NCI-H146 treated with DMSO at 0.1 percent for 48 hours (cell line): ENCODE data around the gene DNAAF1.
"Not testable (repeated sequence)": the region's sequence is repeated elsewhere in the genome, so short reads cannot be mapped to it uniquely, and the experiment has no call there.

ENCODE experiments used
- DNase-seq: peaks from one replicate; lab custom pipeline; 2025; ENCODE audit not compliant: unreplicated experiment; lab: John Stamatoyannopoulos, UW

The DNAAF1 gene

DNA sequence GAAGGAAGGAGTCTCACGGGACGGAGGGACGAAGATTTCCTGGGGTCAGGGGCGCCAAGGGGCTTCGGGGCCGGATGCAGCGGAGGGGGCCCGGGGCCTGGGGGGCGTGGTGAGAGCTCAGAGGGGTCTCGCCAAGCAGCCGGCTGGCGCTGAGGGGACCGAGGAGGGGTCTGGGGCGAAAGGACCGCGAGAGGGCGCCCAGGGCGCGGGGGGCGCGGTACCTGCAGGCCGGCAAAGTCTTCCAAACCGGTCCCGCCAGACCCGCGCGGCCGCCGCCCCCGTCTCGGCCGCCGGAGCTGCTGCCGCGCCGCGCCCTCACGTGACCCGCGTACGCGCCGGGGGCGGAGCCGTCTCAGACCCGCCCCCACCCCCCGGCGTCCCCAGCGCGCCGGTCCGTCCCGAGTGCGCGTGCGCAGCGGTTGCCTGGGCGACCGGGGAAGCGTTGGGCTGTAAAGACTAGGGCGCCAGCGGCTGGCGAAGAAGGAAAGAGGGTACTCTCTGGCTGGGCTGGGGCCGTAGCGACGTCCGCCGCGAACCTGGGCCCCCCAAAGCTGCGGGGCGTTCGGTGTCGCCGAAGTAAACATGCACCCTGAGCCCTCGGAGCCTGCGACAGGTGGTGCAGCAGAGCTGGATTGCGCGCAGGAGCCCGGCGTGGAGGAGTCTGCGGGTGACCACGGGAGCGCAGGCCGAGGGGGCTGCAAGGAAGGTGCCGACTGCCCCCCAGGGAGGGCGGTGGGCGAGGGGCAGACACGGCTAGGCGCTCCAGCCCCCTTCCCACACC, at the start of gene DNAAF1, which contains the start of gene HSDL1:
Gene DNAAF1, plus strand, starts transcription at position 450 of the 781 bp plus-strand sequence. Its CDS starts 133 bp downstream, at position 583.
Gene HSDL1, minus strand, starts transcription at position 319 of the 781 bp plus-strand sequence. CDS start 13,856 bp downstream, outside the sequence.
- DNase-seq: peak; percentile 34

DNA sequence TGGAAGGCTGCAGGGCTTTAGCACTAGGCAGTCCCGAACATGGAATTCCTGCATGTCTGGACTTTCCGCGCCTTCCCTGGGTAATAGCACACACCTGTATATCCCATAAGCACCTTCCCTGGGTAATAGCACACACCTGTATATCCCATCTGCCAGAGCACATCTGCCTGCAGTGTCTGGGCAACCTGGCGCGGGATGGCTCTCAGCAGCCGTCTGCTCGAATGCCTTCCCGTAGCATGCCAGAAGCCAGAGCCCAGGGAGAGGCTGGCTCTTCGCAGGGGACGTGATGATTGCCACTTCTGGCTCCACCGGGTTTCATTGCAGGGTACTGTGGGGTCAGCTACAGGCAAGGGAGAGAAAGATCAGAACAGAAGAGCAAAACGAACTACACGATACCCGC, 49.6 kb upstream of the DNAAF1 start:
- DNase-seq: no peak

DNA sequence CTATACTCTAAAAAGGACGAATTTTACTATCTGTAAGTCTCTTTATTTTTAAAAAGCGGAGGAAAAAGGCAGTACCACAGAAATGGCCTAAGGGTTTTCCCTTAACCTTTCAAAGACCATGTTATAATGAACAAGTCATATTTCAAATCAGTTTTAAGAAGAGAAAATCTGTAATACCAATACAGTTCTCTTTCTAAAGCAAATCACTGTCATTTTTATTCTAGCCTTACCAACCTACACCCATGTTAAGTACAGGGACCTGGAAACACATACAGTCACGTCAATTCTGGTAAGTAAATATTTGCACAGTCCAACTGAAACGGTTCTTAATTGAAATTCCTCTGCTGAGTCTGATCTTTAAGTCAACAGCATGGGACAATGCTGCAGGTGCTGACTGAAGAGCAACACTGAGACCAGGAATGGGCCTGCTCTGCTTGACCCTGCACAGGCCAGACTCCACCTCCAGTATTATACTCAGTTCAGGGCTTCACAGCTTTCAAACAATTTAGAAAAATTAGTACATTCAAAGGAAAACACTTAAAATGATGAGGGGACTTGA, 48.6 kb upstream of the DNAAF1 start:
- peak; percentile 81 for DNase-seq

DNA sequence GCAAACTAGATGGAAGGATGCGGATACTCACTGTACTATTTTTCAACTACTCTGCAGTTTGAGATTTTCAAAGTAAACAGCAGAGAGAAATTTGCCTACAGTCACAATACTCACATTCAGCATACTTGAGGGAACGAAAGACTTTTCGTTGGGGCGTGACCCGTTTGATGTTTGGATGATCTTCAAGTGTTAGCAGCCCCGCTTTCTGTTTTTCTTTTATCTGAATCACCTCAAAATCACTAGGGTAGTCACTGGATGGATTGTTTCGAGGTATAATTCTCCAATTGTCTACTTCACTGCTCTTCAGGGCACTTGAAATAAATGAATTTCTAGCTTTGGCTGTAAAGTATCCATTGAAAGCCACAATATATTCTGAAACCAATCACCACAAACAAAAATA, 46.2 kb upstream of the DNAAF1 start:
- no peak for DNase-seq

DNA sequence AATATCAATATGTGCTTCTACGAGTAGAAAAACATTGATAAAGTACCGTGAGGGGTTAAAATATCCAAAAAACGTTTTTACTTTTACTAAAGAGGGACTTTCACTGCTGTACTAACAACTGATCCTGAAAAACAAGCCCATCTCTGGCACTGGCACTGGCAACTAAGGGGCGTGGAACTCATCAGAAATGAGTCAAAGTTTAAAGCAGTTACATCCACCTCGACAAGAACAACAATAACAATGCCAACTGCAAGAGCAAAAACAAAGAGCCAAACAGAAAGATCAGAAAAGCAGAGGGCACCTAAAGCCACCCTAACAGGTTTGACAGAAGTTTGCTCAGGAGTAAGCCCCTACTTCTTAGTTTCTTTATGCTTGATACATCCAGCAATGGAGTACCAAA, 41.4 kb upstream of the DNAAF1 start:
- no peak for DNase-seq

DNA sequence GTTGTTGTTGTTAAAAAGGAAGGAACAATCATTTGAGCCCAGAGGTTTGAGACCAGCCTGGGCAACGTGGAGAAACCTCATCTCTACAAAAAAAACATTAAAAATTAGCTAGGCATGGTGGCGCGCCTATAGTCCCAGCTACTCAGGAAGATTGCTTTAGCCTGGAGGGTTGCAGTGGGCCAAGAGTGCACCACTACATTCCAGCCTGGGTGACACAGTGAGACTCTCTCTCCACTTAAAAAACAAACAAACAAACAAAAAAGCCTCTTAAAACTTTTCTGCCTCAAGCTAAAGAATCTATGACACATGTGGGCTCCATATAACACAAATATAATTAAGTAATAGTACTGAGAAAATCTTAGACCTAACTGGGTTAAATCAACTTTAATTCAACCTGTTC, 40.9 kb upstream of the DNAAF1 start:
- DNase-seq: no peak

DNA sequence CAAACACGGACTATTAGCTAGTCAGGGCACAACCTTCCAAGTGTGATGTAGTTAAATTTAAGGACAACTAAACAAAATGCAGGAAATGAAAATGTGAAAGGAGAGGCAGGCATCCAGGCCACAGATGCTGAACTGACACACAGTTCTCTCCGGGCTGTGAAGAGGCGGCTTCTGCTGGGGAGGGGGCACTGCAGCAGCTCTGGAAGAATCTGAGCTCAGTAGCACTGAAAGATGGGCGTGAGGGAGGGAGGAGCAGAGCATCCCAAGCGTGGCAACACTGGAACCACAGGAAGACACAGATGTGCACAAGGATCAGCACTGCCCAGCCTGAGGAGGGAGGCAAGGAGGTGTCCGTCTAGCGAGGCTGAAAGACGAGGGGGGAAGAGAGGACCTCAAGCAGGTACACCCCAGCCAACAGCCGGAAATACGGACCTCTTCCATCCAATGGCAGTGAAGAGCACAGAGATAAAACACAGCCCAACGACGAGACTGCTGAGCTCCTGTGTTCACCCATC, 39.8 kb upstream of the DNAAF1 start:
- DNase-seq: no peak

DNA sequence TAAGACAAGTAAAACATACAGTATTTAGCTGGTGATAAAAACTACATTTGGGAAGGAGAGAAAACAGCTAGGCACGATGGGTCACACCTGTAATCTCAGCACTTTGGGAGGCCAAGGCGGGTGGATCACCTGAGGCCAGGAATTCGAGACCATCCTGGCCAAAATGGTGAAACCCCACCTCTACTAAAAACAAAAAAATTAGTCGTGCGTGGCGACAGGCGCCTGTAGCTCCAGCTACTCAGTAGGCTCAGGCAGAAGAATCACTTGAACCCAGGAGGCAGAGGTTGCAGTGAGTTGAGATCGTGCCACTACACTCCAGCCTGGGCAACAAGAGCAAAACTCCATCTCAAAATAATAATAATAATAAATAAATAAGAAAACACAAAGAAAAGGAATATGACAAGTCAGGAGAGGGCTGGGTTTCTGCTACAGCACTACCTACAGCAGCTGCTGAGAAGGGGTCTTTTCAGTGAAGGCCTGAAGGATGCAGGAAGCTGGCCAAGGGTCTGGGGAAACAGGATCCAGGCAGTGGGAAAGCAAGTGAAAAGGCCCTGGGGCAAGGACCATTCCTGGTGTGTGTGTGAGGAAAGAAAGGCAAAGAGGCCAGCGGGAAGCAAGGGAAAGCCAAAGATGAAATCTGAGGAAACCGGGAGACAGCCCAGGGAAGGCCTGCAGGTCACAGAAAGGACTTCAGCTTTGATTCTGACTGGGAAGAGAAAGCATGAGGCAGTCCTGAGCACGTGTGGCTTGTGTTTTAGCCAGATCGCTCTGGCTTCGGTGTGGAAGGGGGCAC, 39.0 kb upstream of the DNAAF1 start:
- no peak for DNase-seq

DNA sequence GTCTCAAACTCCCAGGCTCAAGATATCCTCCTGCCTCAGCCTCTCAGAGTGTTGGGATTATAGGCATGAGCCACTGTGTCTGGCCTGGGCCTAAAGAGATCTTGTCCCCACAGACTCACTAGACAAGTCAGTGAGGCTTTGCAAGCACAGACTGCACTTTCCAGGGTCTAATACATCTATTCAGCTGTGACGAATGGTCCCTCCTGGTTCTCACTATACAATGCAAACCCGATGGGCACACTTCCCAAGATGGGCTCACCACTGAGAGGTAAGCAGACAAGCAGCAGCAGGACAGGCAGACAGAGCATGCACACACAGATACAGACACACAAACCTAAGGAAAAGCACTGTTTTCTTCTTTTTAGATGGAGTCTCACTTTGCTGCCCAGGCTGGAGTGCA, 37.2 kb upstream of the DNAAF1 start:
- no peak for DNase-seq

DNA sequence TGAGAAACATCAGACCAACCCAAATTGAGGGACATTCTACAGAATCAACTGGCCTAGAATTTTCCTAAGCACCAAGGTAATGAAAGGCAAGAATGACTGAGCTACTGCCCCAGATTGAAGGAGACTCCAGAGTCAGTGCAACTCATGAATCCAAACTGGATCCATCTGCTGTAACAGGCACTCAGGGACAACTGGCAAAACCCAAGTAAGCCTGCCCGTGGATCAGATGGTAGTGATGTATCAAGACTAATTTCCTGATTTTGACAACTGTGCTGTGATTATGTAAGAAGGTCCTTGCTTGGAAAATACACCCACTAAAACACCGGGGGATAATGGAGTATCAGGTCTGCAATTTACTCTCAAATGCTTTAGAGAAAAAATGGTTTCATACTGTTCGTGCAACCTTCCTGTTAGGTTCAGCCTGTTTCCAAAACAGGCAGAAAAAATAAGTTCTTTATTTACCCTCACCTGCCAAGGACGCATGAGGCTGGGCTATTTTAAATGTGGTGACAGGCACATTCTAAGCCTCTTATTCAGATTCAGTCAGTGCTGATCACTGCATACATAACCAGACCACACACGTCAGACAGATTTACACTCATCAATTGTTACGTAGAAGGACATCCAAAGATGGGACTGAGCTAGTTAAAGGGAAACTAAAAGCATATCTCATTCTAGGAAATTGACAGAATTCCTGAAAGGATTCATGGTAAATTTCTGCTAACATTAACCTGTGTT, 35.3 kb upstream of the DNAAF1 start:
- DNase-seq: no peak

DNA sequence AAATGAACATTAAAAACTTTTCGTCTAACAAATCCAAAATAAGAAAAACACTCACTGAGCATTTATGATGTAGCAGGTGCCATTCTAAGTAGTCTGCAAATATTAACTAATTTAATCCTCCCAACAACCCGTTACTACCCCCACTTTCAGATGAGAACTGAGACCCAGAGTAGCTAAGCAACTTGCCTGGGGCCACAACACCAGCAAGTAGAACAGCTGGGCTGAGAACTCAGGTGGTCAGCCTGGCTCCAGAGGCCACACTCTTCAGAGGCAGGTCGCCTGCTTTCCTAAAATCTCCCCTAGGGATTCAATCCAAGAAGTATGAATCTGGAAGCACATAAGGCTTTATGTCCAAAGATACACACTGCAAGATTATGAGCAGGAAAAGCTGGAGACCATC, 34.6 kb upstream of the DNAAF1 start:
- no peak for DNase-seq

DNA sequence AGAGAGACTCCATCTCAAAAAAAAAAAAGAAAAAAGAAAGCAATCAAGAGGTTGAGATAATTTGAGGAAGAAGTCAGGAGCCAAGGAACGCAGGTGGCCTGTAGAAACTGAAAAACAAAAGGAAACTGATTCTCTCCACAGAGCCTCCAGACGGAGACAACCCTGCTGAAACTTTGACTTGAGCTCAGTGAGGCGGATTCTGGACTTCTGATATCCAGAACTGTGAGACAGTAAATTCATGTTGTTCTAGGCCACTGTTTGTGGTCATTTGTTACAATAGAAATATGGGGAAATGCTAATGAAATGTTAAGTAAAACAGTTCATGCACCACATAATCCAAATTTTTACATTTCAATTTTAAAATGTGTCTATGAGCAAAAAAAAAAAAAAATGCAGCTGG, 33.6 kb upstream of the DNAAF1 start:
- no peak for DNase-seq

DNA sequence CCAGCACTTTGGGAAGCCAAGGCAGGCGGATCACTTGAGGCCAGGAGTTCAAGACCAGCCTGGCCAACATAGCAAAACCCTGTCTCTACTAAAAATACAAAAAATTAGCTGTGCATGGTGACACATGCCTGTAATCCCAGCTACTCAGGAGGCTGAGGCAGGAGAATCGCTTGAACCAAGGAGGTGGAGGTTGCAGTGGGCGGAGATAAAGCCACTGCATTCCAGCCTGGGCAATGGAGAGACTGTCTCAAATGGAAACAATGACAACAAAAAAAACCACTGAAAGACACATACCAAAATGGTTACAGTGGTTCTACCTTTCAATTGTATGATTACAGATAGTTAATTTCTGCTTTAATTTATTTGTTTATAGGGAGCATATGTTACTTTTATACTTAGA, 33.2 kb upstream of the DNAAF1 start:
- DNase-seq: not testable (repeated sequence)

DNA sequence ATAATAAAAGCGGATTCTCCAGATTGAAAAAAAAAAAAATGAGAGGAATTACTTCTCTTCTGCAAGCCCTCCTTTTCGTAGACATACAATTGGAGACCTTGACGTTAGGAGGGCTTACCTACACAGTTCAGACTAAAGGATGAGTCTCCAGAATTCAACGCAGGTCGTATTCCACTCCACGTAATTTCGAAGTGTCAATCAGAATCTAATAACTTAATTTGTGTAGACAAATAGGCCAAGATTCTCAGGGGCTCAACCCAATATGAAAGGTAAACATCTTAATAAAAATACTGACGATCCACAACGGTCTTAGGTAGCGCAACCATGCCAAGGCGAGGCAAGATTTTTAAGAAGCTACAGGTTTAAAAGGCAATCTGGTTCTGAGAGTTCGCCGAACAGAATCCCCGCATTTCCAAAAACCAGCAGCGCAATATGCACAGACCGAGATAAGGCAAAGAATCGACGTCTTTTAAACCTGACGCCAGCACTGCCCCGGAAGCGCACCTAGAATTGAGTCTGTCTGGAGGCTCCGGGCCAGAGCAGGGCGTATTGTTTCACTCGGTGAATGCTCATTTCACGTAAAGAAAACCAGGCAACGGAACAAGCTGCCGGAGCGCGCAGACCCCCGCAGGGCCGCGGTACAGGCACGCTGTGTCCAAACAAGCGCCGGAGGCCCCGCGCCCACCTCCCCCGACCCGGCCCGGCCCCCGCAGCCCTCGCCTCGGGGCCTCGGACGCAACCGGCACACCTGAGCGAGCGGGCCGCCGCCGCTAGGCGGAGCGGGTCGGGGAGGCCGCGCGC, 29.0 kb upstream of the DNAAF1 start:
- DNase-seq: no peak

DNA sequence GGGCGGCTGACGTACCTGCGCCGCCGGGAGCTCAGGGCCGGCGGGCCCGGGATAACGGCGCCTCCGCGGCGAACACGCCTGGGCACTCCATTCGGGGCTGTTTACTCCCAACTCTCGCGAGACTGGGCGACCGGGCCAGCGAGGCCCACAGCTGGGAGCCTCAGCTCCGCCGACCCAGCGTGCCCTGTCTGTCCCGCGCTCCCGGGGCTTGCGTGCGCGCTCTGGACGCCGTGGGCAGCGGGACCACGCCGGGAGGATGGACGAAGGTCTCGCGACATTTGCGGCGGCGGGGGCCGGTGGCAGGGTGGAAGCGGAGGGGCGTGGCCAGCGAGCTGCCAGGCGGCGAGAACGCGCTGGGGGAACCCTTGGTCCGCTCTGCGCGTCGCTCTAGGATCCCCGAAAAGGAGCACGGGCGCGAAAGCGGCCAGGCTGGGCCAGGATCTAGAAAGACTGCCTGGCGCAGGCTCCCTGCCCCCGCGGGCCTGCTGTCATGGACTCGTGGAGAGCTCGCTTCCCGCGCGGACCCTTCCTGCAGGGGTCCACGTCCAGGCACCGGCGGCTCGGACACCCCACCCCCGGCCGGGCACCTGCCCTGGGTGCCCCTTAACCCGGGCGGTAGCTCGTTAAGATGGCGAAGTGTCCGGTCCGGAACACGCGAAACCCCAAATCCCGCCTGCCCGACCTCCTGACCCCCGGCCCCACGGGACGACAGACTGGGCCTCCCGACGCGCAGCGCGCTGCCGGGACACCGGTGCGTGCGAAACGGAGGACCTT, 28.2 kb upstream of the DNAAF1 start, which contains the start of gene MBTPS1:
Gene MBTPS1, minus strand, starts transcription at position 223 of the 774 bp plus-strand sequence. CDS start 15,159 bp downstream, outside the sequence.
- peak; percentile 79 for DNase-seq

DNA sequence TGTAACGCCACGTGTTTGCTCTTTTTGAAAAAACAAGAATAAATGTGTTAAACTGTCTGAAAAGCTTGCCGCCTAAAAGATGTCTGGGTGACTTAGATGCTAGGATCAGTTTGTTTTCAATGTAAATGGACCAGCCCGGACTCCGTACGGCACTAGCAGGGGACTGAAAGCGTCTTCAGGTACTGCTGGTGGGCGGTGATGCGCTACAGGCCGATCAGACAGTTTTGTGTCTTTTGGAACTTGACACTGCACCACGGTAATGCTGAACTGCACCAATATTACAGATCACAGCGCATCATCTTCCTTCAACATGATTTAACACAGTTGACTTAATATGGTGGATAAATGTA, 27.6 kb upstream of the DNAAF1 start:
- no peak for DNase-seq

DNA sequence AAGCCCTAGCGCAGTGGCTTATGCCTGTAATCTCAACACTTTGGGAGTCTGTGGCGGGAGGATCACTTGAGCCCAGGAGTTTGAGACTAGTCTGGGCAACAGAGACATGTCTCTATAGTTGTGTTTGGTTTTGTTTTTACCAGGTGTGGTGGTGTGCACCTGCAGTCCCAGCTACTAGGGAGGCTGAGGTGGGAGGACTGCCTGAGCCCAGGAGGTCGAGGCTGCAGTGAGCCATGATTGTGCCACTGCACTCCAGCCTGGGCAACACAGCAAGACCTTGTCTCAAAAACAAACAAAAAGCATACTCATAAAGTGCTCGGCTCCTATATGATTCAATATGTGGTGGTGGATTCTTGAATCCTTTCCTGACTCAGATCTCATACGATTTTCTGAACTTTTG, 26.8 kb upstream of the DNAAF1 start:
- DNase-seq: not testable (repeated sequence)

DNA sequence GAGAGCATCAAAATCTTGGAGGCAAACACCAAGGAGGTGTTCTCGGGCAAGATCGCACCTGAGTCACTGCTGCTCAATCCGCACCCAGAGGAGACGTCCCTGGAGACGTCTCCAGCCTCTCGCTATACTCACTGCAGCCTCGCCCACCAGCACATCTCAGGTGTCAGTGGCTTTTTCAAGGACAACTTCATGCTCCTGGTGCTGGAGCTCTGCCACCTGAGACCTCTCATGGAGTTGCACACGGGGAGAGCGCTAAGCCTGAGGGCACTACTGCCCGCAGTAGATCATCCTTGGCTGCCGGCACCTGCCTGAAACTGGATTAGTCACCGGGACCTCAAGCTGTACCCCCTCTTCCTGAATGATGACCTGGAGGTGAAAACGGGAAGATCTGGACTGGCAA, 25.7 kb upstream of the DNAAF1 start:
- no peak for DNase-seq

DNA sequence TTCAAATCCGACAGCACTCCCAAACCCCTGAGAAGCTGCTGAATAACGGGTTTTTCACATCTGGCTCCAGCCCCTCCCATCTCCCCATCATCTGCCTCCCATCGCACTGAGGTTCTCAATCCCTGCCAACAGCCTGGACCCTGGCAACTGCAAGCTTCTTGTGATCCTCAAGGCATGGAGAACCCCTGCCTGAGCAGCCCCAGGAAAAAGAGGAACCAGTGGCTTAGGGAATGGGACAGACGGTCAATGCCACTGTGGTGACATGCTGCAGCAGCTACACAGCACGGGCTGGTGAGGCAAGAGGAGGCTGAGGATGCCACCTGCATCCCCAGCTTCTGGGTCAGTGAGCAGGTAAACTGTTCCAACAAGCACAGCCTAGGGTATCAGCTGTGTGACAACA, 25.1 kb upstream of the DNAAF1 start:
- no peak for DNase-seq
